VCaP (cell line): Measurements from ENCODE around the gene DEPP1.

Experiments
- H3K27ac ChIP-seq: fragments of 450-650 bp; 2 replicates; pipeline ENCODE4 v1.5.1; 2017
- TF ChIP-seq, protein P1 (sequence below): fragments of 450-650 bp; conservative IDR thresholded peaks from 2 replicates; pipeline ENCODE4 v1.5.1; 2017; ENCODE audit warnings: mild to moderate bottlenecking, moderate library complexity

DEPP1 gene

DNA sequence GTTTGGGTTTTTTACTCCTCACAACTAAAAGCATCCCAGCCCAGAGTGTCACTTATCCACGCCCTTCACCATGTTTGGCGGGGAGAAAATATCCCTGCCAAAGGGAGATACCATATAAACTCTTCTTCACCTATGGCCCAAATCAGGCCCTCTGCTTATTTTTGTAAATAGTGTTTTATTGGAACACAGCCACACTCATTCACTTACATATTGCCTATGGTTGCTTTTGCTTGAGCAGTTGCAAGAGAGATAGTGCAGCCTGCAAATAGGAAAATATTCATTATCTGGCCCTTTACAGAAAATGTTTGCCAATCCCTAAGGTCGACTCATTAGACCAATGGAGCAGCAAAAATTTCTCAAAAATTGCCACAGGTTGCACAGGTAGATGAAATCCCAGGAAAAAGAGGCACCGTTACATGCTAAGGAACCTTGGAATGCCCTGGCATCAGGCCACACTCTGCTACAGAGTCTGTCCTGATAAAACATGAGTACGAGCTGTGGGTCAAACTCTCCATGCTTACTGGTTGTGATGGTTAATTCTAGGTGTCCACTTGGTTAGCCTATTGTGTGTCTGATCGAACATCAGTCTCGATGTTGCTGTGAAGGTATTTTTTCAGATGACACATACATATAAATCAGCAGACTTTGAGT lies 26.9 kb downstream of the DEPP1 start:
- TF ChIP-seq, protein P1, sequence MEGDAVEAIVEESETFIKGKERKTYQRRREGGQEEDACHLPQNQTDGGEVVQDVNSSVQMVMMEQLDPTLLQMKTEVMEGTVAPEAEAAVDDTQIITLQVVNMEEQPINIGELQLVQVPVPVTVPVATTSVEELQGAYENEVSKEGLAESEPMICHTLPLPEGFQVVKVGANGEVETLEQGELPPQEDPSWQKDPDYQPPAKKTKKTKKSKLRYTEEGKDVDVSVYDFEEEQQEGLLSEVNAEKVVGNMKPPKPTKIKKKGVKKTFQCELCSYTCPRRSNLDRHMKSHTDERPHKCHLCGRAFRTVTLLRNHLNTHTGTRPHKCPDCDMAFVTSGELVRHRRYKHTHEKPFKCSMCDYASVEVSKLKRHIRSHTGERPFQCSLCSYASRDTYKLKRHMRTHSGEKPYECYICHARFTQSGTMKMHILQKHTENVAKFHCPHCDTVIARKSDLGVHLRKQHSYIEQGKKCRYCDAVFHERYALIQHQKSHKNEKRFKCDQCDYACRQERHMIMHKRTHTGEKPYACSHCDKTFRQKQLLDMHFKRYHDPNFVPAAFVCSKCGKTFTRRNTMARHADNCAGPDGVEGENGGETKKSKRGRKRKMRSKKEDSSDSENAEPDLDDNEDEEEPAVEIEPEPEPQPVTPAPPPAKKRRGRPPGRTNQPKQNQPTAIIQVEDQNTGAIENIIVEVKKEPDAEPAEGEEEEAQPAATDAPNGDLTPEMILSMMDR, result no peak
- H3K27ac ChIP-seq, result no peak overlapping the region

DNA sequence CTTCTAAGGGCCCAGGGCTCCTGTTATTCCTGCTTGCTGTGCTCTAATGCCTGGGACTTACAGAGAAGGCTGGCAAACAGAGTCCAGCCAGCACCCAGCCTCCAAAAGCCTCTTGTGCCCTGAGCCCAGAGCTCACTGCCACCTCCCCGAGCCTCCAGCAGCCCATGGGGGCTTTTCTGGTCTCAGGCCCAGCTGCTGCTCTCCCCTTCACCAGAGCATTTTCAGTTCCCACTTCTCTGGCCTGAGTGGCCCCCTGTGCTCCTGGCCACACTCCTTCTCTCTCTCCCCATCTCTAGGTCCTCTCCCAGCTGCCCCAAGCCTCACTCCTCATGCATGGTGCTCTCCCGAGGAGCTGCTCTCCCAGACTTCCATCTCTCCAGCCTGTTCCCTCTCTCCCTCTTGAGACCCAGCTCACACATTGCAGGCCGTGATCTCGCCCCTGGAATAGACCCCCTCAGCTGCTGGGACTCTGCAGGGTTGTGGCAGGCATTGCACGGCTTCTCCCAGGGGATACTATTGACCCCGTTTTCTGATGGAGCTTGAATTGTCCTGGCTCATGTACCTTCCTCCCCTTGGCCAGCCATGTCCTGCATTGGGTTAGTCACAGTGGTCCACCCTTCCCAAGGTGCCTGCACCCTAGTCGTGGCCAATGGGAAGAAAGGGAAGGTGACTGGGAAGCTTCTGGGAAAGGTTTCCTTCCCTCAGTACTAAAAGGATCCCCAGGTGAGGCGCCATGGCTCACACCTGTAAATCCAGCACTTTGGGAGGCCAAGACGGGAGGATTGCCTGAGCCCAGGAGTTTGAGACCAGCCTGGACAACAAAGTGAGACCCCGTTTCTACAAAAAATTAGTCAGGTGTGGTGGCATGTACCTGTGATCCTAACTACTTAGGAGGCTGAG lies 28.0 kb downstream of the DEPP1 start:
- H3K27ac ChIP-seq, result no peak overlapping the region
- TF ChIP-seq, protein P1, result no peak

DNA sequence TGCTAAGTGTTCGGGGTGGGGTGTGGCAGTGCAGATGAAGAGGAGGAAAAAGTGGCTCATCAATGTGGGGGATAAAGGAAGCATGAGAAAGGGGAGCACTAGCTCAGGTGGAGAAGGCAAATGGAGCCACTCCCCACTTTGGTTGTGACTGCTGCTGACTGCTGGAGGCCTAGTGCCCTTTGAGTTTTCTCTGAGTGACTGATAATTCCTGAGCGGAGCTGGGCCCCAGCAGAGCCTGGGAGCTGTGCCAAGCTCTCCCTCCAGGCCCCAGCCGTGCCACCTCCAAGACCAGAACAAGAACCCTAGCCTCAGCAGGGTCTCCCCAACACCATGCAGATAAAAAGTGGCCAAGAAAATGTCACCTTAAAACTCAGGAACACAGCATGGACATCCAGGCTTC lies 28.7 kb downstream of the DEPP1 start:
- H3K27ac ChIP-seq, result no peak overlapping the region
- TF ChIP-seq, protein P1, result no peak

DNA sequence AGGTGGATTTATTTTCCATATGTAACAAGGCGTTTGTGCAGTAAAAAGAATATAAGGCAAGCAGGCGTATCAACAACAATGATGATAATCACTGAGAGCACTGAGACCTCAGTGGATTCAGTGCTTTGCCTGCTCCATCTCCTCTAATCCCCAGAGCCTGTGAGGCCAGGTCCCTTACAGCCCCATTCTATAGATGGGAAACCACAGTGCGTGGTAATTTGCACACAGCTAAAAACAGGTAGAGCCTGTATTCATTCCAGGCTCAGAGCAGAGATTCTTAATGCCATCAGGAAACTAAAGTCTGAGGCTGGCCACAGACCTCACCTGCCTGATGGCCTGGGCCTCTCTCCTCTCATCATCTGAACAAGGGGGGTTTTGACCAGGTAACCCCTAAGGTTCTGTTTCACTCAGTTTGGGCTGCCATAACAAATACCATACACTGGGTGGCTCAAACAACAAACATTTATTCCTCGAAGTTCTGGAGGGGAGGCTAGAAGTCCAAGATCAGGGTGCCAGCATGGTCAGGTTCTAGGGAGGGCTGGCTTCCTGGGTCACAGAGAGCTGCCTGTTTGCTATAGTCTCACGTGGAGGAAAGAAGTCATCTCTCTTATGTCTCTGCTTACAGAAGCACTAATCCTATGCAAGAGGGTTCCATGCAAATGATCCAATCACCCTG lies 29.3 kb downstream of the DEPP1 start:
- H3K27ac ChIP-seq, result no peak overlapping the region
- TF ChIP-seq, protein P1, result no peak

DNA sequence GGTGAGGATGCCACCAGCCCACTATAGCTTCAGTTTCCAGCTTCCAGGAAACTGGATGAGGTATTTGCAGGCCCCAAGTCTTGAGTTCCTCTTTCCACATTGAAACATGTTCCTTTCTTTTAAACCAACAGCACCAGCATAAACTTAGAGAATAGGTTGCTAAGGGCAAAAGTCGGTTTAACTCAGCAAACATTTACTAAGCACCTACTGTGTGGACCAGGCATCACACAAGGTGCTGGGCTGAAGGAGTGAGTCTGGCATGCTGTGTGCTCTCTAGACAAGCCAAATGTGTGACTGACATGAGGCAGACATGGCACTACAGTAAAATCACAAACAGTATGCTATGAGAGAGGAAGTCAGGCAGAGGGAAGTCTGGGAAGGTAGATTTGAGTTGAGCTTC lies 30.0 kb downstream of the DEPP1 start:
- TF ChIP-seq, protein P1, result no peak
- no peak overlapping the region for H3K27ac ChIP-seq

DNA sequence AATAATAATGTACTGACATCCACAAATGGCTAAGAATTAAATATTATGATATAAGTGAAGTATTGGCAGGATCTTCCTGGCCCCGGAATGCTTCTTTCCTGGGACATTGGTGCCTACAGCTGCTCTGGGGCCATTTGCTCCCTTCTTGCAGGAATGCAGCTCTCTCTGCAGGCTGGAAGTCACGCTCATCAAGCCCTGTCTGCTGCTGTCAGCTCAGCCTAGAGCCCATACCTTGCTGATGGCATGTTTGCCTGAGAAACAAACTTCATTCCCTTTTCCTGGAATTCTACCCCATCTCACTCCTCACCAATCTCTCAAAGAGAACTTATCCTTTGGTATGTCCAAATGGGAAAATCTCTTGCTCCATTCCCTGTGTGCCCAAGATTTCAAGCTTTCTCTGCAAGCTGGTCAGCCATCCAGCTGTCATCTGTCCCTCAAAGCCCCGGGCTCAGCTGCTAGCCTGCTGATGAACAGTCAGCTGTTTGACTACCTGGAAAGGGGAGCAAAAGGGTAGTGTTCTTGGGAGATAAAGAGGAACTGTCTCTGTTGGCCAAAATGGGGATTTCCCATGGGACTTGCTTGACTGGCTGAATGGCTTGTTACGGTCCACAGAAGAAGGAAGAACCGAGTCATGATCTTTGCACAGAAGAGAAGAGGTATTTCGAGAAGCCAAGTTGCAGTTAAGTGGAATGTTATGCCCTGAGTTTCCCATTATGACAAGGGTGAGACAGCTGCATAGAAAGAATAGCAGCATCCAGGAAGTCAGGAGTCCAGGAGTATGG lies 31.0 kb downstream of the DEPP1 start:
- TF ChIP-seq, protein P1, result no peak

More for the DNA sequence above, 31.0 kb downstream of the DEPP1 start:
- H3K27ac ChIP-seq, result no peak overlapping the region
